Liver (tissue), 9 donors: Measurements from ENCODE around the gene WLS. TPM values are rescaled to one million over a fixed set of nuclear protein-coding genes. Genes with fewer than 3 reads are reported as not detected.

Experiments used
- DNase-seq: peaks from one replicate; pipeline ENCODE4 v3.0.0-alpha.2; 2017; ENCODE audit warnings: low spot score
- H3K27ac ChIP-seq, 2 donors: one replicate each; pipeline ENCODE4 v1.7.0; 2013; ENCODE audit warnings: inconsistent platforms in 2 of 2, low read length in 2 of 2, control low read depth in 1 of 2, low read depth in 1 of 2, mild to moderate bottlenecking in 1 of 2
- H3K27me3 ChIP-seq, 4 donors: one replicate each; pipeline versions ENCODE4 v1.6.1 to v1.7.0; 2013; ENCODE audit warnings: low read length in 3 of 4, inconsistent platforms in 1 of 4, mild to moderate bottlenecking in 1 of 4, moderate library complexity in 1 of 4; ENCODE audit not compliant: control insufficient read depth in 4 of 4, insufficient read depth in 4 of 4
- H3K36me3 ChIP-seq, 4 donors: one replicate each; pipeline versions ENCODE4 v1.6.1 to v1.7.0; 2013; ENCODE audit warnings: low read length in 3 of 4, mild to moderate bottlenecking in 3 of 4, low read depth in 1 of 4, moderate library complexity in 1 of 4; ENCODE audit not compliant: control insufficient read depth in 4 of 4, insufficient read depth in 3 of 4
- H3K4me1 ChIP-seq, 4 donors: one replicate each; pipeline versions ENCODE4 v1.6.1 to v1.7.0; 2013; ENCODE audit warnings: low read length in 3 of 4, mild to moderate bottlenecking in 3 of 4, moderate library complexity in 1 of 4; ENCODE audit not compliant: control insufficient read depth in 4 of 4, insufficient read depth in 4 of 4
- H3K4me3 ChIP-seq, 3 donors: one replicate each; pipeline versions ENCODE4 v1.6.1 to v1.7.0; 2013; ENCODE audit warnings: low read length in 3 of 3, control low read depth in 1 of 3, low read depth in 1 of 3, mild to moderate bottlenecking in 1 of 3
- H3K9ac ChIP-seq, 2 donors: one replicate each; pipeline ENCODE4 v1.7.0; 2013; ENCODE audit warnings: low read length in 2 of 2, mild to moderate bottlenecking in 2 of 2, moderate library complexity in 2 of 2, control low read depth in 1 of 2, low read depth in 1 of 2
- H3K9me3 ChIP-seq, 4 donors: one replicate each; pipeline versions ENCODE4 v1.6.1 to v1.7.0; 2013; ENCODE audit warnings: low read length in 3 of 4; ENCODE audit not compliant: control insufficient read depth in 4 of 4
- CTCF ChIP-seq: fragments of 150-350 bp; IDR thresholded peaks from 2 replicates; pipeline ENCODE4 v1.5.1; 2017; ENCODE audit warnings: improper control_type of control experiment, low read depth, low read length; ENCODE audit not compliant: missing input control
- EGR1 ChIP-seq, 2 donors: IDR thresholded peaks; 2 replicates each; pipeline ENCODE4 v1.6.1; 2016 to 2018; ENCODE audit warnings: antibody characterized with exemption in 2 of 2, low read depth in 2 of 2
- FOXA1 ChIP-seq: IDR thresholded peaks from 2 replicates; pipeline ENCODE4 v1.6.1; 2016; ENCODE audit warnings: antibody characterized with exemption
- FOXA2 ChIP-seq: IDR thresholded peaks from 2 replicates; pipeline ENCODE4 v1.6.1; 2016; ENCODE audit warnings: antibody characterized with exemption
- GABPA ChIP-seq, 2 donors: IDR thresholded peaks in 1 of 2; conservative IDR thresholded peaks in 1 of 2; 2 replicates each; pipeline ENCODE4 v1.6.1; 2016; ENCODE audit warnings: antibody characterized with exemption in 2 of 2, mild to moderate bottlenecking in 1 of 2, moderate library complexity in 1 of 2
- HNF4A ChIP-seq, 2 donors: conservative IDR thresholded peaks; 2 replicates each; pipeline ENCODE4 v1.6.1; 2016; ENCODE audit warnings: antibody characterized with exemption in 2 of 2, mild to moderate bottlenecking in 2 of 2
- HNF4G ChIP-seq: IDR thresholded peaks from 2 replicates; pipeline ENCODE4 v1.6.1; 2016; ENCODE audit warnings: antibody characterized with exemption
- JUND ChIP-seq, 2 donors: IDR thresholded peaks; 2 replicates each; pipeline ENCODE4 v1.6.1; 2016; ENCODE audit warnings: antibody characterized with exemption in 2 of 2
- MAX ChIP-seq: IDR thresholded peaks from 2 replicates; pipeline ENCODE4 v1.6.1; 2016; ENCODE audit warnings: antibody characterized with exemption
- NR2F2 ChIP-seq: IDR thresholded peaks from 2 replicates; pipeline ENCODE4 v1.6.1; 2016; ENCODE audit warnings: antibody characterized with exemption
- RAD21 ChIP-seq, 2 donors: IDR thresholded peaks; 2 replicates each; pipeline ENCODE4 v1.6.1; 2016; ENCODE audit warnings: antibody characterized with exemption in 2 of 2, mild to moderate bottlenecking in 2 of 2
- REST ChIP-seq: IDR thresholded peaks from 2 replicates; pipeline ENCODE4 v1.6.1; 2016; ENCODE audit warnings: antibody characterized with exemption, mild to moderate bottlenecking
- RXRA ChIP-seq, 2 donors: IDR thresholded peaks; 2 replicates each; pipeline ENCODE4 v1.6.1; 2017 to 2018; ENCODE audit warnings: antibody characterized with exemption in 2 of 2, mild to moderate bottlenecking in 1 of 2
- SP1 ChIP-seq: IDR thresholded peaks from 2 replicates; pipeline ENCODE4 v1.6.1; 2018; ENCODE audit warnings: antibody characterized with exemption, mild to moderate bottlenecking
- TAF1 ChIP-seq: conservative IDR thresholded peaks from 2 replicates; pipeline ENCODE4 v1.6.1; 2016; ENCODE audit warnings: antibody characterized with exemption, mild to moderate bottlenecking
- YY1 ChIP-seq: IDR thresholded peaks from 2 replicates; pipeline ENCODE4 v1.6.1; 2016; ENCODE audit warnings: antibody characterized with exemption, mild to moderate bottlenecking
- ZBTB33 ChIP-seq: IDR thresholded peaks from 2 replicates; pipeline ENCODE4 v1.6.1; 2016; ENCODE audit warnings: antibody characterized with exemption
- WGBS: extraction: QIAGEN DNeasy Blood & Tissue Kit; methylation state at CpG from one replicate; pipeline ENCODE4 v1.1.7; 2013; 5-methylcytosine and 5-hydroxymethylcytosine counted together
- polyA plus RNA-seq, 2 donors: library from polyadenylated mRNA; stranded (reverse) in 1 of 2; unstranded in 1 of 2; fragments of 200-250 nt in 1 of 2; fragments of >200 nt in 1 of 2; fragmentation: Nextera tagmentation in 1 of 2; extraction: Ambion mirVana in 1 of 2; gene quantifications; one replicate each; pipeline versions ENCODE4 v1.2.1 to v1.2.3, GENCODE V29; 2013 to 2015
- total RNA-seq, 2 donors: library from RNA; depleted of rRNA; stranded (reverse); fragments of >200 nt; gene quantifications; one replicate each; pipeline ENCODE4 v1.2.3, GENCODE V29; 2014
- donor health status: healthy.
- donor health status: healthy.
- donor health status: healthy.
- donor health status: healthy.
- donor health status: healthy.

WLS gene
- total and polyA plus RNA-seq, 4 donors, result 3.2 to 12.5 (median 7.7) TPM

GRCh38 chr1:68198752-68199151, 33.6 kb downstream of the WLS start:
- TF ChIP-seq SP1 (no peak), TAF1 (no peak), JUND (IDR thresholded peaks at IDR 0.05) (no peak), ZBTB33 (no peak), NR2F2 (no peak), GABPA (IDR thresholded peaks at IDR 0.05 in 1 of 2, conservative IDR thresholded peaks at IDR 0.05 in 1 of 2) (no peak), REST (no peak), RXRA (IDR thresholded peaks at IDR 0.05) (no peak), YY1 (no peak), CTCF (no peak), HNF4G (no peak), FOXA2 (no peak), HNF4A (conservative IDR thresholded peaks at IDR 0.05) (no peak), EGR1 (IDR thresholded peaks at IDR 0.05; ENCODE audit: low read depth in 2 of 2) (no peak)
- Histone ChIP-seq H3K9ac (no peak overlapping the region), H3K4me3 (no peak overlapping the region), H3K9me3 (no peaks in the 10 kb centered on the region), H3K27ac (no peak overlapping the region), H3K27me3 (no peaks in the 10 kb centered on the region), H3K36me3 (no peaks in the 10 kb centered on the region), H3K4me1 (peaks cover 0 to 10% (median 2%) of the 10 kb centered on the region in 4 donors)
- no peak for DNase-seq
- WGBS, result 88% methylated on average over 2 of the region's 2 CpGs

GRCh38 chr1:68197891-68198290, 34.4 kb downstream of the WLS start:
- Histone ChIP-seq H3K9me3 (no peaks in the 10 kb centered on the region), H3K4me1 (peaks cover 0 to 10% (median 2%) of the 10 kb centered on the region in 4 donors), H3K27me3 (no peaks in the 10 kb centered on the region), H3K27ac (peak overlapping the region; percentile 43 to 82), H3K4me3 (no peak overlapping the region), H3K36me3 (no peaks in the 10 kb centered on the region), H3K9ac (no peak overlapping the region)
- 34% methylated on average over 1 of the region's 1 CpG for WGBS
- DNase-seq, result no peak
- TF ChIP-seq FOXA2 (peak; percentile 94), RAD21 (IDR thresholded peaks at IDR 0.05) (peak; percentile 41 to 52), REST (peak; percentile 54), HNF4G (no peak), YY1 (peak; percentile 81), SP1 (peak; percentile 89), TAF1 (no peak), RXRA (IDR thresholded peaks at IDR 0.05) (peak; percentile 91 to 95), GABPA (IDR thresholded peaks at IDR 0.05 in 1 of 2, conservative IDR thresholded peaks at IDR 0.05 in 1 of 2) (peak in 1 of 2 donors; percentile 35), MAX (peak; percentile 72), JUND (IDR thresholded peaks at IDR 0.05) (peak; percentile 88 to 94), ZBTB33 (peak; percentile 57), HNF4A (conservative IDR thresholded peaks at IDR 0.05) (peak; percentile 62 to 73), FOXA1 (peak; percentile 89), NR2F2 (no peak)
